HG02885 (cell line): Measurements from ENCODE around the gene JAKMIP3.

Experiments used
- ATAC-seq: cut with Tn5 transposase; IDR thresholded peaks from one replicate; pipeline ENCODE4 v1.9.1; 2021; ENCODE audit warnings: mild to moderate bottlenecking; ENCODE audit not compliant: unreplicated experiment, poor library complexity

JAKMIP3 gene

DNA sequence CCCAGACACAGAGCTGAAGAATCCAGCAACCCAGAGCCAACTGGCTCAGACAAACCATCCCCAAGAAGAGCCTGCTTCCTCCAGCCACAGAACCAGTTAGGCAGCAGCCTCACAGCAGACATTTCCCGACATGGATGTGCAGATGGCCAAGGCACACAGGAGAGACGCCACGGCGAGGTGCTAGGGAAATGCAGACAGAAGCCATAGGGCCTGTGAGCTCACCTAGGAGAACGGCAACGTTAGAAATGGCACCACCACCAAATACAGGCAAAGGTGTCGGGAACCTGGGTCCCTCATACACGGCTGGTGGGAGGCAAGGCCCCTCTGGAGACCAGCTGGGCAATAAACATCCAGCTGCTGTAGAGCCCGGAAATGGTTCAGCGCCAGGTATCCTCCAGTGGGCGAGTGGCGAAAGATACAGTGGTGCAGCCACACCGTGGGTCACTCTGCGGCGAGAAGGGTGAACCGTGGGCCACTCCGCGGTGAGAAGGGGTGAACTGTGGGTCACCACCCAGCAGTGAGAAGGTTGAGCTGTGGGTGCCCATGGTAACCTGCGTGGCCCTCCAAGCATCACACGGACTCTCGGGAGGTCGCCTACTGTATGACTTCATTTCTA is 31.2 kb downstream of the JAKMIP3 start:
- no peak for ATAC-seq

- ATAC-seq: no peak
Measured at GRCh38 chr10:132097609-132098377, 32.0 kb downstream of the JAKMIP3 start.

DNA sequence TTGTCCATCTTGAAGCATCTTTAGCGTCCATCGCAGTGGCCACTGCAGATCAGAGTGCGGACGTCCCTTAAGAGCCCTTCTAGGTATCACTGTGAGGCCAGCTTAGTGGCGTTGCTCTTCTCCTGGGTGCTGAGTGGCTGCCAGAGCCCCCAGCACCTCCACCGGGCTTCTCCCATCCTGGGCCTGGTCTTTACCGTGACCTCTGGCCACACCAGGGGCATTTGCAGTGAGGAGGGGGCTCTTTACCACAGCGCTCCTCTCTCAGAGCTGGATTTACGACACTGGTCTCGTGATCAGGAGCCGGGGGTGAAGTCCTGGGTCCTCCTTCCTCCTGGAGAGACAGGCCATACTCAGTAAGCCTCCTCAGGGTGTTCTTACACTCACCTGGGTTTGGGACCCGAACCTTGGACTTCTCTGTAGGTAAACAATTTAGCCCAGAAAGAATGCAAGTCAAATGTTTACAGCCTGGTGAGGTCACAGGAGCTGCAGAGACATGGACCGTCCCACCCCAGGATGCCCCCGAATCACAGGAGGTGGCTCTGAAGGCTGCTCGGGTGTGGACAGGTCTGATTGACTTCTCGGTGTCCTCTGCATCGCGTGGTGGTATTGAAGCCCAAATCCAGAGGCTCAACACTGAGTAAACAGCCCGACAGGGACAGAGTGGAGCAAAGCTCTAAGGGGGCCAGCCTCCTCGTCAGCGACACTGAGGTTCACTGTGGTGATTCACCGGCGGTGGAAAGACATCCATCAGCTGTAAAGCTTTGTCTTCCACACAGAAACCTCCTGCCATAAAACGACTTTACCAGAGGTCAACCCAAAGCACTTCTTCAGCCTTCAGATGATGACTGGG is 33.0 kb downstream of the JAKMIP3 start:
- ATAC-seq: no peak

DNA sequence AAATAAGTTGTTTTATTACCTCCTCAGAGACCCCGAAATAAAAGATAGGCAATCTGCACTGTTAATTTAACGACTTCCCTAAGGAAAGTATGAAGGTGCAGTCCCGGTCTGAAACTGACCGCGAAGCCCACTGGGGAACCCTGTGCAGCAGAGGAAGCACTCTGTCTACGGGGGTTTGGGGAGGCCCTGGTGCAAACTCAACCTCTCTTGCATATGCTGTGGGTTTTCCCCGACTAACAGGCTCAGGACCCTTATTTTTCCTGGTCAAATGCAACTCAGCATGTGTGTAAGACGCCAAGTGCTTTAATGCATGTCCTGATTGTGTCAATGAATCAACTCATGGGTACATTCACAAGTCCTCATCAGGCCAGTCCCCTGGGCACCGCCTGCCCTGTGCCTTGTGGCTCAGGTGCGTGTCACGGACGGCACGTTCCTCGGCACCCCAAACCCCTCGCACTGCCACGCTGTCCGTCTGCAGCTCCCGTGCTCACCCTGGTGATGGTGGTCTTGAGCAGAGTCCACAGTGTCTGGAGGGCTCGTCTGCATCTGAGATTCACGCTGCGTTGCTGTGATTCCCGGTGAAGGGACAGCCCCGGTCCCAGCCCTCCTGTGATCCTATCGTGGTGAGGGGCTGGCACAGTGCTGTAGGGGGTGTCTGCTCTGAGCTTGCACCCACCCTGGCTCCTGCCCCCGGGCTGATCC is 33.8 kb downstream of the JAKMIP3 start:
- ATAC-seq: no peak

DNA sequence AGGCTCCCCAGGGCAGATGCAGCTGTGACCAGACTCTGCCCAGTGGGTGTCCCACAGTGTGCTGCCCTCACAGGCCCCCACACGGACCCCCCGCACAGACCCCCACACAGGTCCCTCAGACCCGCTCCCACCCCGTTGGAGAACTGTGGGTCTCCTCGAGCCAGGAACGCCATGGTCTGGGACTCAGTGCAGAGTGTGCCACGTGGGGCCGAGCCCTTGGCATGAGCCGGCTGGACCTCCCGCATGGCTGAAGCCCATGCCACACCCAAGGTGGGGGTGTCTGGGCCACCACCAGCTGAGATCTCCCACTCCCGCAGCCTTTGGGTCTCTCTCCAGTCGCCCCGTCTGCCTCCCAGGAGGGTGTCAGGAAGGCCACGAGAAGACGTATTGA is 34.3 kb downstream of the JAKMIP3 start:
- ATAC-seq: no peak

DNA sequence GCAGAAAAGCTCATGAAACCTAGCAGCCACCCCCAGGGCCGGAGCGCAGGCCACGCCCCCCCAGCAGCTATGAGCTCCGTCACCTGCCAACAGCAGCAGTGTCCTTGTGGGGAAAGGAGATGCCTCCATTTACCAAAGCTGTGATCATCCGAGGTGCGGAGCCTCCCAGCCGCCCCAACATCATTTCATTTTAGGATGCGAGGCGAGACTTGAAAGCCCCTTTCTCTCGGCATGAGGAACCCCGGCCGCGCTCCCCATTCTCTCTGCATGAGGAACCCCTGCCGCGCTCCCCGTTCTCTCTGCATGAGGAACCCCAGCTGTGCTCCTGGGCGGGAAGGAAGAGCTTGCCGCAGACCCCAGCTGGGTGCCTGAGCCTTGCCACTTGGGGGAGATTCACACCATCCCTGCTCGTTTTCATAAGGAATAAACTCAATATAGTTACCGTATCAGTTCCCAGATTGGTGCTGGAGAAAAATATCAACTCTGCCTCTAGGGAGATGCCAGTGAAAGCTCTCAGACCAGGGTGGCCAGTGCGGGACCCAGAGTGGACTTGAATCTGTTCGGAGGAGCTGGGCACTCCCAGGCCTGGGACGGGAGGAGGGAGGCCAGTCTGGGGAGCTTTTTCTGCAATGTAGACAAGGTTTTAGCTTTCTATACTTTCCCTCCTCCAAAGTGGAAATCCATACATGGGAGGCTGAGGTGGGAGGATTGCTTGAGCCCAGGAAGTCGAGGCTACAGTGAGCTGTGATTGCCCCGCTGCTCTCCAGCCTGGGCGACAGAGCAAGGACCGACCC is 35.0 kb downstream of the JAKMIP3 start:
- no peak for ATAC-seq

GRCh38 chr10:132101529-132101928 is 35.8 kb downstream of the JAKMIP3 start:
- ATAC-seq: no peak

DNA sequence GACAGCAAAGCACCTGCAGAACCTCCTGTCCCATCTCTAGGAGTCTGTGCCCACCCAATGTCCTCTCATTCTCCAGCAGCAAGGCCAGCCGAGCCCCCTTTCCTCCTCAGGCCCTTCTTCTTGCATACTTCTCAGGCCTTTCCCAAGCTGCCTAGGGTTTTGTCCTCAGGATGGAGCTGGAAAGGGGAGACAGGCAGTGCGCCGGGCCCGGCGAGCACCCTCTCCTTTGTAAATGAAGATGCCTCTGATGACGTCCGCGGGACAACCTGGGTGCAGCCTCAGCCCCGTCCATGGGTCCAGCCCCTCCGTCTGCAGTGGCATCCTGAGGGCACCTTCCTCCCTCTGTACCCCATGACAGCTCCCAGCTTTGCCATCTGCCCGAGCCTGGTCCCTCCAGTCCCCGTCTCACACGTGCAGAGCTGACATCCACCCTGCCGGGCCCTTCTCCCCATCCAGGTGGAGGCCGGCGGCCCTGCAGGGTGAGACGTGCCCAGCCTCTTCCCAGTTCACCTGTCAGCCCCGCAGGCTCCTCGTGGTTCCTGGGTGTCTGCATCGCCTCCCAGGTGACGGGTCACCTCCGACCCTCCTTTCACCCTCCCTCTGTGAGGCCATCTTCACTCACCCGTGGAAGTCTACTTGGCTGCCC is 36.4 kb downstream of the JAKMIP3 start:
- ATAC-seq: no peak

DNA sequence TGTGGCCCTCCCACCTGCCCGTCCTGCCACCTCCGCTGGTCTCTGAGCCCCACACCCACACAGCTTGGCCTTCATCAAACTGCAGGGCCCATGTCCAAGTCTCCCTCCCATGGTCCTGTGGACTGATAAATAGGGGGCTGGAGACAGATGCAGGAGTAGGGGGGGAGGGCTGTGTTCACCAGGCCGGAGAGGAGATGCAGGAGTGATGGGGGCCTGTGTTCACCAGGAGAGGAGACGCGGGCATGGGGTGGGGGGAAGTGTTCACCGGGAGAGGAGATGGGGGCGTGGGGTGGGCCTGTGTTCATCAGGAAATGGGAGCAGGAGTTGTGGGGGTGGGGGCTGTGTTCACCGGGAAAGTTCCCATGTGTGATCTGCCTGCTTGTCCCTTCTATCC is 37.0 kb downstream of the JAKMIP3 start:
- ATAC-seq: no peak

GRCh38 chr10:132103116-132103910 is 37.6 kb downstream of the JAKMIP3 start:
- ATAC-seq: no peak

DNA sequence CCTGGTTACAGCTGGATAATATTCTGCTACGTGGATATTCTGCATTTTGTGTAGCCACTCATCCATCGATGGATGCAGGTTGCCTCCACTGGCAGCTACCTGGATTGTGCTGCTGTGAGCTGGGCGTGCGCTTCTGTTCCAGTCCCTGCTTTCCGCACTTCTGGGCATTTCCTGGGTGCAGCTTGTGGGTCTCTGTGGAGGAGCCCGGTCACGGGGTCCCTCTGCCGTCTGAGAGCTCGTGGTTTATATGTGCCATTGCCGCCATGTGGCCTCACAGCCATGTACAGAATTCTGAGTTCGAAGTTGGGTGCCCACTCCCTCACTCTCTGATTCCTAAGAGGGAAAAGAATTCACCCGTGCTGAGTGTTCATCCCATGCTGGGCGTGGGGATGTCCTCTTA is 38.3 kb downstream of the JAKMIP3 start:
- no peak for ATAC-seq

GRCh38 chr10:132104471-132105301 is 38.9 kb downstream of the JAKMIP3 start:
- no peak for ATAC-seq

GRCh38 chr10:132105302-132105995 is 39.7 kb downstream of the JAKMIP3 start:
- no peak for ATAC-seq

DNA sequence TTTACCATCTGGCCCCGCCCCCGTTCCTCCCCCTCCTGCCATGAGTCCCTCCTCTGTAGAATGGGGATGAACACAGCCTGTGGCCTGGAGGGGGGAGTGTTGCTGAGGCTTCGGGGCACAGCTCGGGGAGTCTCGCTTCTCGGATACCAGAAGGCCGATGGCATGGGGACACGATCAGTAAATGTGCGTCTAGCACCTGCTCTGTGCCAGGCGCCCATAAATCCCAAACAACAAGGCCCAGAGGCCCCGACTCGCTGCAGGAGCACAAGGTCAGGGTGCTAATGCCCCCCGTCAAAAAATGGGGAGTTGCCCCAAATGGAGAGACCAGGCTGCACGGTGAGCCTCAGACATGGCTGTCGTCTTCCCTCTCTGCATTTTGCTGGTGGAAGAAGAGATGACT is 40.7 kb downstream of the JAKMIP3 start:
- no peak for ATAC-seq

- no peak for ATAC-seq
Measured at GRCh38 chr10:132107186-132107948, 41.6 kb downstream of the JAKMIP3 start.
